ENCODE data around the gene SIK3.

Gene SIK3

DNA sequence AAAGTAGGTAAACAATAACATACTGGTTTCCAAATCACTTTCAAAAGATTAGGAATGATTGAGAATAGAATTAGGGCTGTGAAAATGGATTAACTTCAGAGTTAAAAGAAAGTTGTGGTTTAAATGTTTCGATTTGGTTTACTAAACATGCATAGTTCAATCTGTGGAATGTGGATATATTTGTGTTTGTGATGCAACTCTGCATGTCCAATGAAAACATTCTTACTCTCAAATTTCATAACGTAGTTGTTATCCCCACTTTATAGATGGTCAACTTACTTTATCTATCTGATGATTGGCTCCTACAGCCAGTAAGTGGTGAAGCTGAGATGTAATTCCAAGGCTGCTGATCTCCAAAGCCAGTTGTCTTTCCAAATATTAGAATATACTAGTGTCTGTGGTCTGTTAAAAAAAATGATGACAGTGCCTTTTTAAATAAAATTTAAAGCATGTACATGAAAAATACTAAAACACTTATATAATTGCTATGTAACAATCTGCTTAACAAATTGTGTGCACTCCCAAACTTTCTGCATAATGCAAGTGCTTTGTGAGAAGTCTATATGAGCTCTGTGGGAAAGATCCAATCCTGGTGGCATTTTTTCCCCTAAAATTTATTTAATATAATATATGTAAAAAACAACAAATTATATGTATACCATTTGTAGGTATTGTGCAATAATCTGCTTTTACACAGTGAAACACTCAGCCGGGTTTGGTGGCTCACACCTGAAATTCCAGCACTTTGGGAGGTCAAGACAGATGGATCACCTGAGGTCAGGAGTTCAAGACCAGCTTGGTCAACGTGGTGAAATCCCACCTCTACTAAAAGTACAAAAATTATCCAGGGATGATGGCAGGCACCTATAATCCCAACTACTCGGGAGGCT lies 9.7 kb upstream of the SIK3 start:
- no peak for DNase-seq

DNA sequence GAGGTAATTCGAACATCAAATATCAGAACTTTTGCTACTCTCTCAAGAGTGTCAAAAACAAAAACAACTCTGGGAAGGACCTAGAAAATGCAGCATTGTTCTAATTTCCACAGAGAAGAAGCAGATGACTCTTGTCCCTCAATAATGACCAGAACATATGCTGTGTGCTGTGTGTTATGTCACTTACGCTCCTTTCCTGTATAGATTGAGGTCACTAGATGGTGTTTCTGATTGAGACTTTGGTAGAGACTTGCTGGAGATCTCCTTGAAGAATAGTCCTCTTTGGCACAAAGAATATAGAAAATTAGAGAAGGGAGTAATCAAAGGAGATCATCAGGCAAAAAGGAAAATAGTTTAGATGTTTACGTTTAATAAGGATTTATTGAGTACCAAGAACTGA lies 2.3 kb upstream of the SIK3 start:
- no peak for DNase-seq

DNA sequence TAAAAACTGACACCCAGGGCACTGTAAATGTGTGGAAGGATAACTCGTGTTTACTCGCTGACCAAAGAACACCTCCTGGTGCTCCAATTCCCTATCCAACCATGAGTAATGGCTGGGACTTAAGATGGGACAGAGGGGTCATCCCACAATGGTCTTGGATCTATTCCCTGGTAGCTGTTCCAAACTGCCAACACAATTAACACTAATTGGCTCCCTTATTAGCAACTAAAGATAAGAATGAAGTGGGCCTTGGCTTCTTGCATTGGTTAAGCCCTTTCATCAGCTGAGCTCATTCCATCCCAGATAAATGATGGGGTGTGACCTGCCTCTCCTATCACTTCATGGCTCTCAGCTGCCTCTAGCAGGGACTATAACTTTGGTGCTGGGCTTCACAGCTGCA lies 1.5 kb upstream of the SIK3 start:
- DNase-seq: no peak

GRCh38 chr11:117097389-117098268 lies 599 bp downstream of the SIK3 start:
- DNase-seq: peak; percentile 72

GRCh38 chr11:117097014-117097388 lies 1.2 kb downstream of the SIK3 start:
- DNase-seq: no peak

GRCh38 chr11:117096201-117096991 lies 1.8 kb downstream of the SIK3 start:
- peak; percentile 39 for DNase-seq

GRCh38 chr11:117095284-117096161 lies 2.7 kb downstream of the SIK3 start:
- peak; percentile 72 for DNase-seq

- DNase-seq: peak; percentile 75
These were observed 3.5 kb downstream of the SIK3 start for GRCh38 chr11:117094776-117095175.

DNA sequence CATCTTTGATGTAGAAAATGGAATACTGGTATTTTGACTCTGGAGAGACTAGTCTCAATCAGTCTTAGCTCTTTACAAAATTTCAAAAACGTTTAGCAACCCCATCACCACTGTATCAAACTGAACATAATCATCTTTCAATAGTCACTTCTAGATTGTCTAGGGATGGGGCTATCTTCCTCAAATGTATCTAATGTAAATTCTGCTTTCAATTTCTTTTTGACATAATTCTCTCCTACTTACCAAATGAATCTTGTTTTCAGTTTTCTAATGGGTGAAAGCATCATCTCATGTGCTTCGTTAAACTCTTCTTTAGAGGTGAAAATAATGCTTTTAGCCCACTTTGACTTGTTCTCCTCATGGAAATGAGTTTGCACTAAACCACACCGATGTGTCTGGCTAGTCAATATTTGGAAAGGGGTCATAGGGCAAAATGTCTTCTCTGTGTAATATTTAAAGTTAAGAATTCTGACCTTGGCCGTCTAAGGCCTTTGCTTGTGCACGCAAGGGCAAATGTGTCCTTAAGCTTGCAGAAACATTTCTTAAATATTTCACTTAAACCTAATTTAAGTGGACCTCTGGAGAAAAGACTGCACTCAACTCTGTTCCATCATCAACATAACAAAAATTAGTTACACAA lies 5.2 kb downstream of the SIK3 start:
- DNase-seq: no peak

DNA sequence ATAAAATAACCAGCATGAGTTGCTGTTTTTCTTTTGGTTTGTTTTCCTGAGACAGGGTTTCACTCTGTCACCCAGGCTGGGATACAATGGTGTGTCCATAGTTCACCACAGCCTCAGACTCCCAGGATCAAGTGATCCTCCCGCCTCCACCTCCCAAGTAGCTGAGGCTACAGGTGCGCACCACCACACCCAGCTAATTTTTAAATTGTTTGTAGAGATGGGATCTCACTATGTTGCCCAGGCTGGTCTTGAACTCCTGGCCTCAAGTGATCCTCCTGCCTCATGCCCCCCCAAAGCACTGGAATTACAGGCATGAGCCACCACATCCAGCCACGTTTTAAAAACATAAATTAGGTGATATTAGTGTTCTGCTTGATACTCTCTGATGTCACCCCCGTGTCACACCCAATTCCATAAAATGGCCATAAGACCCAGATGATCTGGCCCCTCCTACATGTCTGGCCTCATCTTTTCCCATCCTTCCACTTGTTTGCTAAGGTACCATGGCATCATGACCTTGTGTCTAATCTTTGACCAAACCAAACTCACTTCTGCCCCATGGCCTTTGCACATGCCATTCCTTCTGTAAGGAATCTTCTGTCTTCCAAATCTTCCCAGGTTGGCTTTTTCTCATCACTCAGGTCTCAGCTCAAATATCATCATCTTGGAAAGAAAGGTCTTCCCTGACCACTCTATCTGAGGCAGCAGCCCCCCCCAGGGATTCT lies 6.3 kb downstream of the SIK3 start:
- no peak for DNase-seq

GRCh38 chr11:117090111-117090706 lies 8.0 kb downstream of the SIK3 start:
- DNase-seq: no peak

DNA sequence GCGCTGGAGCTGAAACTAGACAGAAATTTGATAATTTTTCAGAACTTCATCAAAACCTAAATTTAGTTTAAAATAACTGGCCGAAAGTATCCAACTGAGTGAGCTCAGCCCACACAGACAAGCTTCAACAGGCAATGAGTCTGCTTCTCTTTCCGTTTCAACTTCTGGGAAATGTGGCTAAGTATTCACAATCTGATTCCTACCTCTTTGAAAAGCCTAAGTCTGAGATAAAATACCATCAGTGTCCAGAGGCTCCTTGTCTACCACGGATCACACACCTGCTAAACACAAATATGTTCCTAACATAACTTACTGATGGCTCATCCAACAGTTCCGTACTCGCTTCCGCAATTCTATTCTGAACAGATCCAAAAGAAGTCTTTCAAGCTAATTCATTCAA lies 8.5 kb downstream of the SIK3 start:
- DNase-seq: no peak

DNA sequence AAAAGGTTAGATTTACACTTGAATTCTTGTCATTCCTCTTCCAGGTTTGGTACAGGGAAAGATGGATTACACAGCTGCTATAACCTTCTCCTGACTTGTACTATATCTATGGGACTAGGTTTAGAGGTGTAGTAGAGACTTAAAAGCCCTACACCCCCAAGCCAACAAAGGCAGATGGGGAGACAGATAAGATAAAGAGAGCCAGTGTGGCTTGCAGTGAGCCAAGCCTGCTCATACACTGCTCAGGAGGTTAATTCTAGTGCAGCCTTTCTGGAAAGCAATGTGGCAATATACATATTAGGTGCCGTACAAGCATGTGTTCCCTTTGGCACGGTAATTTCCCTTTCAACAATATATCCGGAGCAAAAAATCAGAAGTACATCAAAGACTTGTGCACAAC lies 10.8 kb downstream of the SIK3 start:
- no peak for DNase-seq

DNA sequence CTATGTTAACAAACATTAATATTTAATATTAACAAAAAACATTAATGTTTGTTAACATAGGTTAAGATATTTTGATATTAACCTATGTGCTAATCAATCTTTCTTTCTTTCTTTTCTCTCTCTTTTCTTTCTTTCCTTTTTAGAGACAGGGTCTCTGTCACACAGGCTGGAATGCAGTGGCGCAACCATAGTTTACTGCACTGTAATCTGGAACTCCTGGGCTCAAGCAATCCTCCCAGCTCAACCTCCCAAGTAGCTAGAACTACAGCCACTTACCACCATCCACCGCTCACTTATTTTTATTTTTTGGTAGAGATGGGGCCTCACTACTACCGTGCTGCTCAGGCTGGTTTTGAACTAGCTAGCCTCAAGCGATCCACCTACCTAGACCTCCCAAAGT lies 13.2 kb downstream of the SIK3 start:
- no peak for DNase-seq

DNA sequence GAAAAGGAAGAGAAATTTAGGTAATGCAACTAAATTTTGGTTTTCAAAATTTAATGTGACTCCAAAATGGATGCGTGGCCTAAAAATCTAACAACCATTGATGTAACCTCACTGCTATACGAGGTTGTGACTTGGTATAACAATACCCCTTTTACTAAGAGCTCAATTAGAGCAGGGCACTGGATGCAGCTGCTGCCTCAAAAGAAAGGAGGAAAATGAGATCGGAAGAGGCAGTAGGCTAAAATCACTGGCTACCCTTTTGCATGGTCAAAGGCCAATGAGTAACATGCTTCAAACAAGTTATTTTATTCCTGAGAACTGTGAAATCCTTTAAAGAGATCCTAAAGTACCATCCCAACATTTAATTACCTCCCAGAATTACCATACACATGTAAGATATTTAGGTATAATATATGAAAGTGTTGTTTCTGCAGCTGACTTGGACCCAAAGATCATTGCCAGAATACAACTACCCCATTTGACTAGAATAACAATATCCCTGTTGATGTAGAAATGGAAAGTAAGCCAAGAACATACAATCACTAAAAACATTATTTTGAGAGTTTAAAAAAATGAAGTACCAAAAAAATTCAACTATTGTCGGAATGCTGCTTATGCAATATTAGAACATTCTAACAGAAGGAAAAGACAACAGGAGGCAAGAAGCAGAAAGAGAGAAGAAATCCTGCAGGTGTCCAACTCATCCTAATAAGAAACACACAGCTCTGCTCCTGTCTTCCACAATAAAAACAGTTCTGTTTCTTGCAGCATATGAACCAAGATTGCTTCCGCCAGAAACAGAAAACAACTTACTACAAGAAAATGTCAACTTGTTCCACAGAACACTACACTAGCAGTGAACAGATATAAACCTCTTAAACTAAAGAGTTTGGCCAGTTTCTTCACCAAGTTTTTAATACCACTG lies 15.0 kb downstream of the SIK3 start:
- DNase-seq: no peak

GRCh38 chr11:117081908-117082307 lies 16.3 kb downstream of the SIK3 start:
- DNase-seq: no peak

DNA sequence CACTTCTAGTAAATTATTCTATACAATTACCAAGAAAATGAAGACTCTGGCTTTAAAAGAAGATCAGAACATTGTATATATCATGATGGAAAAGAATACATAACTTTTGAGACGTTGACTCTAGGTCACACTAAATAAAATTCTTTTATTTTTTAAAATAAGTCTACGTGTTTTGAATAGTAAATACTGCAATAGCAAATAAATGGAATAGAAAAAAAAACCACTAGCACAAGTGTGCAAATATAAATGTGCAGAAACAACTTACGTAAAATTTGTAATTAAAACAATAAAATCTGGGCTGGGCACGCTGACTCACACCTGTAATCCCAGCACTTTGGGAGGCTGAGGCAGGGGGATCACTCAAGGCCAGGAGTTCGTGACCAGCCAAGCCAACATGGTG lies 17.9 kb downstream of the SIK3 start:
- no peak for DNase-seq

DNA sequence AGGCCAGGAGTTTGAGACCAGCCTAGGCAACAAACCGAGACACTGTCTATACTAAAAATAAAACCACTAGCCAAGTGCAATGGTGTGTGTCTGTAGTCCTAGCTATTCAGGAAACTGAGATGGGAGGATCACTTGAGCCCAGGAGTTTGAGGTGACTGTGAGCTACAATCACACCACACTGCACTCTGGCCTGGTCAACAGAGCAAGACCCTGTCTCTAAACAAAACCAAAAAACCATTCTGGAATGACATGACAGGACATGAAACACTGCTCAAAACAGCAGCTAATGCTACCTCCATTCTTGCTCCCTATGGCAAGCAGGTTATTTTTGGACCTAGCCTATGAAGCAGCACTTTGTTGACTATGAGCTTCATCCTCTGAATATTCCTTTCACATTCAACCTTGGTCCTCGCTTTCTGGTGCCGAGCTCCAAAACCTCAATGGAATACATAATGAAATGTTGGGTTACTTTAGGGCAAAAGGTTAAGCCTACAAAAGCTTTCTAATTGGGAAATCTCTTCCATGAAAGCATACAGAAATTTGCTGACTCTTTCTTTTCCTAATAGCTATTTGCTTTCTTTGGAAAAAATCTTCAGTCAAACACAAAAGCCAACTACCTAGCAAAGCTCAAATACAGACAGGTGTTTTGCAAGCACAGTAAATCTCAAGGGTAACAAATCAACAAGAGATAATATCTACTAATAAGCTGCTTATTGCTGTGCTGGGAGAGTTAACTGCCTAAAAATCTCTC lies 21.1 kb downstream of the SIK3 start:
- DNase-seq: peak; percentile 96

- DNase-seq: no peak
These were observed 23.0 kb downstream of the SIK3 start for GRCh38 chr11:117075186-117075585.

All from DMS79 treated with DMSO at 0.1 percent for 48 hours (cell line).